Esophagus muscularis mucosa (tissue), 4 donors: ENCODE results near the gene SETD1A. TPM values are rescaled to one million over a fixed set of nuclear protein-coding genes. Genes with fewer than 3 reads are reported as not detected.
"Not testable (repeated sequence)": the region's sequence is repeated elsewhere in the genome, so short reads cannot be mapped to it uniquely, and the experiment has no call there.

ENCODE experiments used
- DNase-seq: peaks from one replicate; pipeline ENCODE4 v3.0.0-alpha.2; 2017; ENCODE audit errors: extremely low spot score
- H3K27ac ChIP-seq, 4 donors: fragments of 200-600 bp; sonication (generic); replicated peaks in 1 of 4; 1 replicate in 3 of 4; 2 replicates in 1 of 4; pipeline ENCODE4 v1.5.1; 2016 to 2019; ENCODE audit warnings: mild to moderate bottlenecking in 1 of 4
- H3K27me3 ChIP-seq, 4 donors: fragments of 200-600 bp; sonication (generic); one replicate each; pipeline versions ENCODE4 v1.5.1 to v1.6.0; 2016 to 2019
- H3K36me3 ChIP-seq, 4 donors: fragments of 200-600 bp; sonication (generic); one replicate each; pipeline ENCODE4 v1.5.1; 2016 to 2019
- H3K4me1 ChIP-seq, 4 donors: fragments of 200-600 bp; sonication (generic); one replicate each; pipeline ENCODE4 v1.5.1; 2016 to 2019
- H3K4me3 ChIP-seq, 4 donors: fragments of 200-600 bp; sonication (generic); 1 replicate in 2 of 4; 2 replicates in 2 of 4; pipeline ENCODE4 v1.5.1; 2016 to 2019; ENCODE audit warnings: mild to moderate bottlenecking in 4 of 4, moderate library complexity in 1 of 4
- H3K9me3 ChIP-seq, 4 donors: fragments of 200-600 bp; sonication (generic); 1 replicate in 3 of 4; 2 replicates in 1 of 4; pipeline ENCODE4 v1.5.1; 2016 to 2019
- EP300 ChIP-seq: sonication (generic); formaldehyde crosslinking; IDR thresholded peaks from one replicate; pipeline ENCODE4 v1.6.1; 2017; ENCODE audit warnings: antibody characterized with exemption
- POLR2A ChIP-seq: fragments of 450-650 bp; IDR thresholded peaks from one replicate; pipeline ENCODE4 v1.6.1; 2017; ENCODE audit warnings: antibody characterized with exemption, moderate library complexity, mild to moderate bottlenecking, low read depth
- POLR2AphosphoS5 ChIP-seq, 2 donors: sonication (generic); formaldehyde crosslinking; IDR thresholded peaks; one replicate each; pipeline ENCODE4 v1.6.1; 2017; ENCODE audit warnings: antibody characterized with exemption in 2 of 2
- WGBS: methylation state at CpG from one replicate; pipeline ENCODE4 v1.1.5; 2018; 5-methylcytosine and 5-hydroxymethylcytosine counted together
- intact Hi-C: fragments of 100-400 bp; cut with DNase I; formaldehyde crosslinking; loops from one replicate; pipeline ENCODE4 v1.15.1; 2023
- total RNA-seq, 4 donors: library from RNA; depleted of rRNA; stranded (reverse); fragments of >200 nt; gene quantifications; one replicate each; pipeline versions ENCODE4 v1.1.0 to v1.2.1, GENCODE V29; 2016
- TF ChIP-seq, protein P1 (sequence below), 3 experiments: fragments of 200-600 bp in 2 of 3; fragments of 450-650 bp in 1 of 3; sonication (generic) in 2 of 3; IDR thresholded peaks; one replicate each; pipeline ENCODE4 v1.5.1; 2017 to 2019; ENCODE audit warnings: antibody characterized with exemption in 3 of 3, mild to moderate bottlenecking in 2 of 3, moderate library complexity in 1 of 3

The SETD1A gene
- total RNA-seq, 4 donors from 2014 or later = 7.1 to 25.4 (median 9.9) TPM

DNA sequence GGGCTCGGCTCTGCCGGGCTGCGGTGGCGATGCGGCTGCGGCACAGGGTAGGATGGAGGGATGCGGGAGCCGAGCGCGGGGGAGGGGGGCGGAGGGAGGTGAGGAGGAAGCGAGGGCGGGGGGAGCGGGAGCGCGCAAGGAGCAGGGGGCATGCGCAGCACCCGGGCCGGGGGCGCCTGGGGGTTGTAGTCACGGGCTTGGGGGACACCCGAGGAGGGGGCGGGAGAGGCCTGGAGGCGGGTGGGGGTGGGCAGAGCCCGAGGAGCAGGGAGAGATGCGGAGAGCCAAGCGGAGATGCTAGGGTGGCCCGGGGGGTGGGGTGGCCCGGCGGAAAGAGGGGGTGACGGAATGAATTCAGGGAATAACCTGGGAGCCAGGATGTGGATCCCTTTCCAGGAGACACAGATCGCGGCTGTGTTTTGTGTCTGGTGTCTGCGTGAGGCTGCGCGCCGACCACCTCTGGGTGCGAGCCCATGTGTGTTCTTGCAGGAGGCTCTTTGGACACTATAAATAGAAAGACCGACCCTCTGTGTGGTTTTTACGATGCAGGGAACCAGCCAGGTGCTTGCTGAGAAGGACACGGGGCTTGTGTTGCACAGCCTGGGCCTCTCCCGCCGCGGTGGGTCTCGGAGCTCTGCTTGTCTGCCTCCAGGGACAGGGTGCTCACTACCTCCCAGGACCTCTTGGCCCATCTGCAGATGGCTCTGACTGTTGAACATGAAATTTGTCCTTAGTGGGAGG, 53.2 kb downstream of the SETD1A start, which contains the start of gene STX1B:
TSS of gene STX1B (minus strand) at position 54 of the 741 bp plus-strand sequence. CDS start 242 bp downstream, outside the sequence.
- Histone ChIP-seq H3K36me3 (no peaks in the 10 kb centered on the region), H3K27ac (no peak within 1 kb of the TSS), H3K4me1 (peaks cover 0 to 13% (median 9%) of the 10 kb centered on the region in 4 donors), H3K4me3 (peak within 1 kb of the TSS in 2 of 4 donors; percentile 36 to 47), H3K9me3 (no peaks in the 10 kb centered on the region), H3K27me3 (peaks cover 0 to 82% (median 15%) of the 10 kb centered on the region in 4 donors)
- intact Hi-C loops = no loop called here
- TF ChIP-seq, protein P1, sequence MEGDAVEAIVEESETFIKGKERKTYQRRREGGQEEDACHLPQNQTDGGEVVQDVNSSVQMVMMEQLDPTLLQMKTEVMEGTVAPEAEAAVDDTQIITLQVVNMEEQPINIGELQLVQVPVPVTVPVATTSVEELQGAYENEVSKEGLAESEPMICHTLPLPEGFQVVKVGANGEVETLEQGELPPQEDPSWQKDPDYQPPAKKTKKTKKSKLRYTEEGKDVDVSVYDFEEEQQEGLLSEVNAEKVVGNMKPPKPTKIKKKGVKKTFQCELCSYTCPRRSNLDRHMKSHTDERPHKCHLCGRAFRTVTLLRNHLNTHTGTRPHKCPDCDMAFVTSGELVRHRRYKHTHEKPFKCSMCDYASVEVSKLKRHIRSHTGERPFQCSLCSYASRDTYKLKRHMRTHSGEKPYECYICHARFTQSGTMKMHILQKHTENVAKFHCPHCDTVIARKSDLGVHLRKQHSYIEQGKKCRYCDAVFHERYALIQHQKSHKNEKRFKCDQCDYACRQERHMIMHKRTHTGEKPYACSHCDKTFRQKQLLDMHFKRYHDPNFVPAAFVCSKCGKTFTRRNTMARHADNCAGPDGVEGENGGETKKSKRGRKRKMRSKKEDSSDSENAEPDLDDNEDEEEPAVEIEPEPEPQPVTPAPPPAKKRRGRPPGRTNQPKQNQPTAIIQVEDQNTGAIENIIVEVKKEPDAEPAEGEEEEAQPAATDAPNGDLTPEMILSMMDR (IDR thresholded peaks at IDR 0.05) = no peak
- TF ChIP-seq POLR2A (no peak), POLR2AphosphoS5 (IDR thresholded peaks at IDR 0.05) (no peak), EP300 (no peak)
- 18% methylated on average over 20 of the region's 45 CpGs for WGBS
- DNase-seq = no peak

DNA sequence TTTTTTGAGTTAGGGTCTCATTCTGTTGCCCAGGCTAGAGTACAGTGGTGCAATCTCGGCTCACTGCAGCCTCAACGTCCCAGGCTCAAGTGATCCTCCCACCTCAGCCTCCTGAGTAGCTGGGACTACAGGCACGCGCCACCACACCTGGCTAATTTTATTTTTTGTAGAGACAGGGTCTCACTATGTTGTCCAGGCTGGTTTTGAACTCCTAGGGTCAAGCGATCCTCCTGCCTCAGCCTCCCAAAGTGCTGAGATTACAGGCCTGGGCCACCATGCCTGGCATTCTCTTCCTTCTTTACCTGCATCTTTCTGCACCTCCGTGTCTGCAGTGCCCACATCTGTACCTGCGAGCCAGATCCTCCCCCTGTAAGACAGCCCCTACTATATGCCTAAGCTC, 54.3 kb downstream of the SETD1A start:
- 96% methylated on average over 7 of the region's 7 CpGs for WGBS
- DNase-seq, H3K4me3 ChIP-seq, H3K9me3 ChIP-seq, H3K27ac ChIP-seq, H3K36me3 ChIP-seq, intact Hi-C loops: not testable (repeated sequence)
- H3K27me3 ChIP-seq = peaks cover 0 to 87% (median 15%) of the 10 kb centered on the region in 4 donors
- H3K4me1 ChIP-seq = peaks cover 0 to 13% (median 9%) of the 10 kb centered on the region in 4 donors

DNA sequence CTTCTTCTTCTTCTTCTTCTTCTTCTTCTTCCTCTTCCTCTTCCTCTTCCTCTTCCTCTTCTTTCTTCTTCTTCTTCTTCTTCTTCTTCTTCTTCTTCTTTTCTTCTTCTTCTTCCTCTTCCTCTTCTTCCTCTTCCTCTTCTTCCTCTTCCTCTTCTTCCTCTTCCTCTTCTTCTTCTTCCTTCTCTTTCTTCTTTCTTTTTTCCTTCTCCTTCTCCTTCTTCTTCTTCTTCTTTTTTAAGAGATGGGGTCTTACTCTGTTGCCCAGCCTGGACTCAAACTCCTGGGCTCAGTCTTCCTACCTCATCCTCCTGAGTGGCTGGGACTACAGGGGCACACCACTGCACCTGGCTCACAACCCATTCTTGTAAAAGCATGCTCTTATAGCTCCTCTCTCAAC, 55.7 kb downstream of the SETD1A start:
- DNase-seq, H3K9me3 ChIP-seq, H3K27ac ChIP-seq, intact Hi-C loops, H3K36me3 ChIP-seq, H3K4me3 ChIP-seq: not testable (repeated sequence)
- peaks cover 0 to 13% (median 9%) of the 10 kb centered on the region in 4 donors for H3K4me1 ChIP-seq
- peaks cover 0 to 72% (median 14%) of the 10 kb centered on the region in 4 donors for H3K27me3 ChIP-seq

DNA sequence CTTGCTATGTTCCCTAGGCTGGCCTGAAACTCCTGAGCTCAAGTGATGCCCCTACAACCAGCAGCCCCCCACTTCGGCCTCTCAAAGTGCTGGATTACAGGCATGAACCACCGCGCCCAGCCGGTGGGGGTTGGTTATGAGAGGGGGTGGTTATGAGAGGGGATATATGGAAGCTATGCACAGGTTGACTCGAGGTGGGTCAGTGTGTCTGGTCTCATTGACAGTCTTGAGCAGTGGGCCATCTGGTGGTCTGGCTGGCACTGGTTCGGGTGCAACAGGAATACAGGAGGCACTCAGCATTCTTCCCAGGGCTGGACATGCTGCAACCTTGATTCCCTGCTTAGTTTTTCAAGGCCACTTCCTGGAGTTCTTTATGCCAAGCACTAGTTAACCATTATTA, 58.5 kb downstream of the SETD1A start:
- WGBS = 74% methylated on average over 6 of the region's 6 CpGs
- no peak for DNase-seq
- Histone ChIP-seq H3K4me3 (no peak overlapping the region), H3K27ac (no peak overlapping the region), H3K27me3 (peaks cover 0 to 45% (median 5%) of the 10 kb centered on the region in 4 donors), H3K9me3 (no peaks in the 10 kb centered on the region), H3K4me1 (peaks cover 0 to 1% (median under 1%) of the 10 kb centered on the region in 4 donors), H3K36me3 (no peaks in the 10 kb centered on the region)
- TF ChIP-seq EP300 (no peak), POLR2A (no peak), POLR2AphosphoS5 (IDR thresholded peaks at IDR 0.05) (no peak)
- TF ChIP-seq, protein P1 (IDR thresholded peaks at IDR 0.05) = no peak
- intact Hi-C loops = no loop called here

DNA sequence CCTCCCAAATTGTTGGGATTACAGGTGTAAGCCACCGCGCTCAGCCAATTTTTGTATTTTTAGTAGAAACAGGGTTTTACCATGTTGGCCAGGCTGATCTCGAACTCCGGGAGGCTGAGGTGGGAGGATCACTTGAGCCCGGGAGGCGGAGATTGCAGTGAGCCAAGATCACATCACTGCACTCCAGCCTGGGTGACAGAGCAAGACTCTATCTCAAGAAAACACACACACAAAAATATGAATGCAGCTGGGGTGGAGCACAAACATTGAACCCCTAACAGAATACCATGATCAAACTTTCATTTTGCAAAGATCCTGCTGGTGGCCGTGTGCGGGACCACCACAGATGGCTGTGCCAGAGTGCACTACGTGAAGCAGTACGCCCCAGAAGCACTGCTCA, 60.2 kb downstream of the SETD1A start:
- H3K36me3 ChIP-seq, intact Hi-C loops, H3K4me3 ChIP-seq, H3K4me1 ChIP-seq, H3K27ac ChIP-seq, DNase-seq, H3K9me3 ChIP-seq: not testable (repeated sequence)
- peaks cover 0 to 28% (median 0%) of the 10 kb centered on the region in 4 donors for H3K27me3 ChIP-seq
- 86% methylated on average over 10 of the region's 10 CpGs for WGBS

DNA sequence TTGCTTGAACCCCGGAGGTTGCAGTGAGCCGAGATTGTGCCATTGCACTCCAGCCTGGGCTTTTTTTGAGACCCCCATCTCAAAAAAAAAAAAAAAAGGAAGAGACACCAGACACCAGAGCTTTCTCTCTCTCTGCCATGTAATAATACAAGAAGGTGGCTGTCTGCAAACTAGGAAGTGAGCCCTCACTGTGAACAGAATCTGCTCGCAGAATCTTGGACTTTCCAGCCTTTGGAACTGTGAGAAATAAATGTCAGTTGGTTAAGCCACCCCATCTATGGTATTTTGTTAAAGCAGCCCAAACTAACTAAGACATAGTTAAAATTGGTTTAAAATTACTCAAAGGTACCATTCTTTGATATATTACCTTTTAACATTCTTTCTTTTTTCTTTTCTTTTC, 63.0 kb downstream of the SETD1A start:
- 100% methylated on average over 3 of the region's 3 CpGs for WGBS
- TF ChIP-seq EP300 (no peak), POLR2A (no peak), POLR2AphosphoS5 (IDR thresholded peaks at IDR 0.05) (no peak)
- TF ChIP-seq, protein P1 (IDR thresholded peaks at IDR 0.05) = no peak
- no peak for DNase-seq
- Histone ChIP-seq H3K36me3 (no peaks in the 10 kb centered on the region), H3K27me3 (peaks cover 0 to 10% (median 0%) of the 10 kb centered on the region in 4 donors), H3K4me3 (no peak overlapping the region), H3K27ac (no peak overlapping the region), H3K9me3 (no peaks in the 10 kb centered on the region), H3K4me1 (no peaks in the 10 kb centered on the region)
- intact Hi-C loops = no loop called here
